Measurements from ENCODE around the gene CHRNG.

DNA sequence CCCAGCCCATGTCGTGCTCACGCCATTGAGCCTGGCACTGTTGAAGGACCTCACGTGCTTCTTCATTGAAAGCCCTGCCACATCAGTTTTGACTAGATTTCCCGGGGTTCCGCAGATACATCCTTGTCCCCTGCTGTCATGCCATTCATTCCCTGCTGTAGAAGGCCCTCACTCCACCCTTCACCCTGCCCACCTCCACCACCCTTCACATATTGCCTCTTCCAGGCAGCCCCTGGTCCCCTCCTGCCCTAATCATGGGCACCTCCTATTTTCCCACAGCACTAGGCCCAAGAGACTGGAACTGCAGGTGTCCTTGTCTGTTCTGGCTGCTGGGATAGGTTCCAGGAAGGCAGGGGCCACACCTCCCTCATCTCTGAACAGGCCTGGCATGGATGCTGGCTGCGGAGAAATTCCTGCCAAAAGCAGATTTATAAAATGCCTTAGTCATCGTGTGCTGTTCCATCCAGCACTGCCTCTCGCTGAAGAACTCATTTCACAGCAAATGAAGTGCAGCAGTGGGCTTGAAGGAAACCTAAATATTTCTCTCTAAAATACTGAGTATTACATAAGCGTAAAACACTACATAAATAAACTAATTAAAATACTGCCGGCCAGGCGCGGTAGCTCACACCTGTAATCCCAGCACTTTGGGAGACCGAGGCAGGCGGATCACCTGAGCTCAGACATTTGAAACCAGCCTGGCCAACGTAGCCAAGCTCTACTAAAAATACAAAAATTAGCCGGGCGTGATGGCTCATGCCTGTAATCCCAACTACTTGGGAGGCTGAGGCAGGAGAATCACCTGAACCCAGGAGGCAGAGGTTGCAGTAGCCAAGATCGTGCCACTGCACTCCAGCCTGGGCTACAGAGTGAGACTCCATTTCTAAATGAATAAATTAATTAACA lies 49.4 kb downstream of the CHRNG start:
- TF ChIP-seq, protein P1, sequence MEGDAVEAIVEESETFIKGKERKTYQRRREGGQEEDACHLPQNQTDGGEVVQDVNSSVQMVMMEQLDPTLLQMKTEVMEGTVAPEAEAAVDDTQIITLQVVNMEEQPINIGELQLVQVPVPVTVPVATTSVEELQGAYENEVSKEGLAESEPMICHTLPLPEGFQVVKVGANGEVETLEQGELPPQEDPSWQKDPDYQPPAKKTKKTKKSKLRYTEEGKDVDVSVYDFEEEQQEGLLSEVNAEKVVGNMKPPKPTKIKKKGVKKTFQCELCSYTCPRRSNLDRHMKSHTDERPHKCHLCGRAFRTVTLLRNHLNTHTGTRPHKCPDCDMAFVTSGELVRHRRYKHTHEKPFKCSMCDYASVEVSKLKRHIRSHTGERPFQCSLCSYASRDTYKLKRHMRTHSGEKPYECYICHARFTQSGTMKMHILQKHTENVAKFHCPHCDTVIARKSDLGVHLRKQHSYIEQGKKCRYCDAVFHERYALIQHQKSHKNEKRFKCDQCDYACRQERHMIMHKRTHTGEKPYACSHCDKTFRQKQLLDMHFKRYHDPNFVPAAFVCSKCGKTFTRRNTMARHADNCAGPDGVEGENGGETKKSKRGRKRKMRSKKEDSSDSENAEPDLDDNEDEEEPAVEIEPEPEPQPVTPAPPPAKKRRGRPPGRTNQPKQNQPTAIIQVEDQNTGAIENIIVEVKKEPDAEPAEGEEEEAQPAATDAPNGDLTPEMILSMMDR (conservative IDR thresholded peaks at IDR 0.05; ENCODE audit: low read length): no peak
- TF ChIP-seq EZH2phosphoT487 (IDR thresholded peaks at IDR 0.05; ENCODE audit: borderline replicate concordance): no peak

Measured in Loucy (cell line).